DOHH2 (cell line): ENCODE results near the gene CCDC28A.

ENCODE experiments used
- EZH2phosphoT487 ChIP-seq: fragments of 200-600 bp; sonication (generic); IDR thresholded peaks from 2 replicates; pipeline ENCODE4 v1.6.1; 2017; ENCODE audit warnings: borderline replicate concordance, mild to moderate bottlenecking, antibody characterized with exemption, low read length, moderate library complexity, mixed read lengths
- TF ChIP-seq, protein P1 (sequence below): fragments of 200-600 bp; sonication (generic); IDR thresholded peaks from one replicate; pipeline ENCODE4 v1.5.1; 2014; ENCODE audit warnings: antibody characterized with exemption, mild to moderate bottlenecking, low read depth, low read length; ENCODE audit not compliant: poor library complexity, severe bottlenecking

GRCh38 chr6:138821519-138821918 is 48.0 kb downstream of the CCDC28A start:
- TF ChIP-seq, protein P1, sequence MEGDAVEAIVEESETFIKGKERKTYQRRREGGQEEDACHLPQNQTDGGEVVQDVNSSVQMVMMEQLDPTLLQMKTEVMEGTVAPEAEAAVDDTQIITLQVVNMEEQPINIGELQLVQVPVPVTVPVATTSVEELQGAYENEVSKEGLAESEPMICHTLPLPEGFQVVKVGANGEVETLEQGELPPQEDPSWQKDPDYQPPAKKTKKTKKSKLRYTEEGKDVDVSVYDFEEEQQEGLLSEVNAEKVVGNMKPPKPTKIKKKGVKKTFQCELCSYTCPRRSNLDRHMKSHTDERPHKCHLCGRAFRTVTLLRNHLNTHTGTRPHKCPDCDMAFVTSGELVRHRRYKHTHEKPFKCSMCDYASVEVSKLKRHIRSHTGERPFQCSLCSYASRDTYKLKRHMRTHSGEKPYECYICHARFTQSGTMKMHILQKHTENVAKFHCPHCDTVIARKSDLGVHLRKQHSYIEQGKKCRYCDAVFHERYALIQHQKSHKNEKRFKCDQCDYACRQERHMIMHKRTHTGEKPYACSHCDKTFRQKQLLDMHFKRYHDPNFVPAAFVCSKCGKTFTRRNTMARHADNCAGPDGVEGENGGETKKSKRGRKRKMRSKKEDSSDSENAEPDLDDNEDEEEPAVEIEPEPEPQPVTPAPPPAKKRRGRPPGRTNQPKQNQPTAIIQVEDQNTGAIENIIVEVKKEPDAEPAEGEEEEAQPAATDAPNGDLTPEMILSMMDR: no peak
- no peak for TF ChIP-seq EZH2phosphoT487
